SU-DHL-6 (cell line): Measurements from ENCODE around the gene ZNF831.

Source experiments
- EZH2phosphoT487 ChIP-seq: fragments of 200-600 bp; sonication (generic), shearing (Covaris generic); conservative IDR thresholded peaks from 2 replicates; pipeline ENCODE4 v1.6.1; 2018; ENCODE audit warnings: mild to moderate bottlenecking, antibody characterized with exemption, low read length, moderate library complexity, mixed read lengths
- TF ChIP-seq, protein P1 (sequence below): fragments of 200-600 bp; sonication (generic); IDR thresholded peaks from one replicate; pipeline ENCODE4 v1.5.1; 2017; ENCODE audit warnings: antibody characterized with exemption, mild to moderate bottlenecking, low read length, moderate library complexity; ENCODE audit not compliant: insufficient read depth, poor library complexity, severe bottlenecking

DNA sequence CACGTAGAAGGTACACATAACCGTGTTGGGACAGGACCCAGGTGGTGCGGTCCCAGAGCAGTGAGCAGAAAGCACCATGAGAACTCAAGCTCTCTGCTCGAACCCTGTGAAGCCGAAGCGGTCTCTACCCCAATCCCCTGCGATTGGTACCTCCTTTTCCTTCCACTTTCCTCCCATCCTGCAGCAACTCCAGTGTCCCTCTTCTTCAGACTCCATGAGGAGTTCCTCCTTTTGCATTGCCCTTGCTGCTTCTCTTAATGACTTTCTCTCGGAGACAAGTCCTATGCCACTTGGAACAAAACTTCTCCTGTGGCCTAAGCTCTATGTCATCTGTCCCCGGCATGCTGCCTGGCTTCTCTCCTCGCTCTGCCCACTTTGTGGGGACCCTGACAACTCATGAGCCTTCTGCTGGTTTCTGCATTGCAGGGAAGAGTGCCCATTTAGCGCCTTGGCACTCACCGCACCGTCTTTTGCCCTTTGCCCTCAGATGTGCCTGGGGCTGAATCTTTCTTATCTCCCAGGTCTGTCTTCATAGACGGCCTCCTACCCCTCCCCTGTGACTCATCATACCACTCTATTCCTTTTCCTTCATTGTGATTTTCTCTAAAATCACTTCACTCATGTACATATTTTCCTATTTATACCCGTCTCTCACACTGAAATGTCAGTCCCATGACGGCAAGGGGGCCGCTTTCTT, 9.2 kb upstream of the ZNF831 start:
- TF ChIP-seq, protein P1, sequence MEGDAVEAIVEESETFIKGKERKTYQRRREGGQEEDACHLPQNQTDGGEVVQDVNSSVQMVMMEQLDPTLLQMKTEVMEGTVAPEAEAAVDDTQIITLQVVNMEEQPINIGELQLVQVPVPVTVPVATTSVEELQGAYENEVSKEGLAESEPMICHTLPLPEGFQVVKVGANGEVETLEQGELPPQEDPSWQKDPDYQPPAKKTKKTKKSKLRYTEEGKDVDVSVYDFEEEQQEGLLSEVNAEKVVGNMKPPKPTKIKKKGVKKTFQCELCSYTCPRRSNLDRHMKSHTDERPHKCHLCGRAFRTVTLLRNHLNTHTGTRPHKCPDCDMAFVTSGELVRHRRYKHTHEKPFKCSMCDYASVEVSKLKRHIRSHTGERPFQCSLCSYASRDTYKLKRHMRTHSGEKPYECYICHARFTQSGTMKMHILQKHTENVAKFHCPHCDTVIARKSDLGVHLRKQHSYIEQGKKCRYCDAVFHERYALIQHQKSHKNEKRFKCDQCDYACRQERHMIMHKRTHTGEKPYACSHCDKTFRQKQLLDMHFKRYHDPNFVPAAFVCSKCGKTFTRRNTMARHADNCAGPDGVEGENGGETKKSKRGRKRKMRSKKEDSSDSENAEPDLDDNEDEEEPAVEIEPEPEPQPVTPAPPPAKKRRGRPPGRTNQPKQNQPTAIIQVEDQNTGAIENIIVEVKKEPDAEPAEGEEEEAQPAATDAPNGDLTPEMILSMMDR: no peak
- no peak for TF ChIP-seq EZH2phosphoT487
